PC-9 (cell line): ENCODE data around the gene PRPSAP2. TPM values are rescaled to one million over a fixed set of nuclear protein-coding genes. Genes with fewer than 3 reads are reported as not detected.

Experiments used
- BruUV-seq: library from RNA; stranded (reverse); fragments of 400-500 nt; replicated peaks from 2 replicates; lab custom pipeline; 2021; lab: Mats Ljungman, UMichigan
- CTCF ChIA-PET: fragments of 300-600 bp; sonication (Branson Sonifier 250); formaldehyde crosslinking; loops from one replicate; lab custom pipeline; 2022; ENCODE audit warnings: antibody characterized with exemption; lab: Charles Lee
- POLR2A ChIA-PET: fragments of 300-600 bp; sonication (Branson Sonifier 250); formaldehyde crosslinking; loops from one replicate; lab custom pipeline; 2022; ENCODE audit warnings: antibody characterized with exemption; ENCODE audit not compliant: unreplicated experiment; lab: Charles Lee
- DNase-seq, 2 experiments: peaks; one replicate each; pipeline versions ENCODE4 v3.0.0 to v3.0.0-alpha.2; 2015 to 2022; ENCODE audit warnings: mixed read lengths in 1 of 2
- H2AFZ ChIP-seq: fragments of 200-600 bp; sonication (generic); 2 replicates; pipeline ENCODE4 v1.8.1; 2017; ENCODE audit warnings: antibody characterized with exemption
- H3F3A ChIP-seq: fragments of 200-600 bp; sonication (generic); 2 replicates; pipeline ENCODE4 v1.8.1; 2017; ENCODE audit warnings: antibody characterized with exemption, mild to moderate bottlenecking, low read depth; ENCODE audit not compliant: insufficient read depth
- H3K27ac ChIP-seq: fragments of 200-600 bp; sonication (generic); 2 replicates; pipeline ENCODE4 v1.6.1; 2016; ENCODE audit warnings: mixed run types
- H3K27me3 ChIP-seq: fragments of 200-600 bp; sonication (generic); 2 replicates; pipeline ENCODE4 v1.6.1; 2016; ENCODE audit warnings: low read depth, mixed run types; ENCODE audit not compliant: insufficient read depth
- H3K36me3 ChIP-seq: fragments of 200-600 bp; sonication (generic); 2 replicates; pipeline ENCODE4 v1.6.1; 2016; ENCODE audit warnings: low read depth, mixed run types
- H3K4me1 ChIP-seq: fragments of 200-600 bp; sonication (generic); replicated peaks from 2 replicates; pipeline ENCODE4 v1.6.1; 2016; ENCODE audit warnings: mixed run types; ENCODE audit not compliant: insufficient read depth
- H3K4me2 ChIP-seq: fragments of 200-600 bp; sonication (generic); 2 replicates; pipeline ENCODE4 v1.6.1; 2017; ENCODE audit warnings: mixed run types
- H3K4me3 ChIP-seq: fragments of 200-600 bp; sonication (generic); 2 replicates; pipeline ENCODE4 v1.6.1; 2016; ENCODE audit warnings: mixed run types
- H3K79me2 ChIP-seq: fragments of 200-600 bp; sonication (generic); 2 replicates; pipeline ENCODE4 v1.6.1; 2017; ENCODE audit warnings: low read depth, mixed run types
- H3K9me2 ChIP-seq: fragments of 200-600 bp; sonication (generic); 2 replicates; pipeline ENCODE4 v1.8.1; 2017; ENCODE audit warnings: mild to moderate bottlenecking; ENCODE audit not compliant: insufficient read depth
- H3K9me3 ChIP-seq: fragments of 200-600 bp; sonication (generic); 2 replicates; pipeline ENCODE4 v1.8.1; 2016; ENCODE audit warnings: low read depth; ENCODE audit not compliant: insufficient read depth
- H4K20me1 ChIP-seq: fragments of 200-600 bp; sonication (generic); 2 replicates; pipeline ENCODE4 v1.8.1; 2017; ENCODE audit not compliant: insufficient read depth
- CTCF ChIP-seq: fragments of 200-600 bp; sonication (generic); conservative IDR thresholded peaks from 2 replicates; pipeline ENCODE4 v1.6.1; 2017; ENCODE audit warnings: mixed run types, antibody characterized with exemption, mild to moderate bottlenecking, moderate library complexity
- EZH2 ChIP-seq: fragments of 200-600 bp; sonication (generic); IDR thresholded peaks from 2 replicates; pipeline ENCODE4 v1.8.0; 2017; ENCODE audit warnings: antibody characterized with exemption, low read depth
- intact Hi-C: fragments of 100-400 bp; cut with micrococcal nuclease; formaldehyde crosslinking; loops from one replicate; pipeline ENCODE4 v1.10.0; 2022; ENCODE audit not compliant: unreplicated experiment
- total RNA-seq: library from RNA; stranded (reverse); gene quantifications from 2 replicates; pipeline ENCODE4 v1.2.3, GENCODE V29; 2021

The PRPSAP2 gene
- total RNA-seq, 1 experiment from 2014 or later = 50.0 TPM

DNA sequence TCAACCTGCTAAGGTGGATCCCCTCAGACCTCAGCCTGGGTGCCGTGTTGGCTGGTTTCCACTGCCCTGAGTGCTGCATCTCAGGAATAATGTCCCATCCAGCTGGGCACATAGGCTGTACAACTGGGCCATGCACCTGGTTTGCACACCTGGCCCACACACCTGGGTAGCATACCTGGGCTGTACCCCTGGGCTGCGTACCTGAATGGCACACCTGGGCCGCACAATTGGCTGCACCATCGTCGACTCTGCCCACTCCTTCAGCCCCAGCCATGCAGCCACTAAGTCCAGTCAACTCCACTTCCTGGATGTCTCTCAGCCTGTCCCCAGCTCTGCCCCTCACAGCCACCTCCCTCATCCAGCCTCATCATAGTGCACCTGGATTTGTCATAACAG lies 101.9 kb downstream of the PRPSAP2 start:
- H3K9me3 ChIP-seq = no peaks in the 10 kb centered on the region
- H3F3A ChIP-seq = peaks cover 11% of the 10 kb centered on the region; the same call in 1 of the 2 replicates
- CTCF ChIA-PET = no interaction called here
- intact Hi-C loops = no loop called here
- no peaks in the 10 kb centered on the region for H3K36me3 ChIP-seq
- H3K9me2 ChIP-seq = no peaks in the 10 kb centered on the region
- BruUV-seq = no TSS peak
- no peak overlapping the region for H3K4me2 ChIP-seq
- DNase-seq = no peak
- no peaks in the 10 kb centered on the region for H3K27me3 ChIP-seq
- H2AFZ ChIP-seq = no peak overlapping the region
- H4K20me1 ChIP-seq = no peaks in the 10 kb centered on the region
- H3K79me2 ChIP-seq = no peaks in the 10 kb centered on the region
- H3K27ac ChIP-seq = no peak overlapping the region
- no peak overlapping the region for H3K4me3 ChIP-seq
- H3K4me1 ChIP-seq = no peaks in the 10 kb centered on the region
- TF ChIP-seq EZH2 (no peak), CTCF (no peak)
- POLR2A ChIA-PET = no interaction called here

DNA sequence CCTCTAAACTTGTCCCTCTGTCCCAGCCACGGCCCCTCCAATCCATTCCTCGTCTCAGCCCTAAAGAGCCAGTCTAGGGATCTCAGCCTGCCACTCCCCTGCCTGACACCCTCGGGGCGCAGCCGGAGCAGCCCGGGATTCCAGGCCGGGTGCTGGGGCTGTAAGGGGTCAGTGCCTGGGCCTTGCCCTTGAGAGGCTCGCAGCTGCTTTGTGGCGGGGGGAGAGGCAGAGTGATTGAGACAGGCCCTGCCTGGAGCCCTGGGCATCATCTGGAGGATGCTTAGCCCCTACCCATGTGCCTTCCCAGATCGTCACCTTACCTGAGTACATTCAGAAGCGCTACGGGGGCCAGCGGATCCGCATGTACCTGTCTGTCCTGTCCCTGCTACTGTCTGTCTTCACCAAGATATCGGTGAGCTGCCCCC lies 102.3 kb downstream of the PRPSAP2 start:
- Histone ChIP-seq H3K4me1 (no peaks in the 10 kb centered on the region), H3K9me2 (no peaks in the 10 kb centered on the region), H3K9me3 (no peaks in the 10 kb centered on the region), H3K27ac (no peak overlapping the region), H3K27me3 (no peaks in the 10 kb centered on the region), H3K4me2 (no peak overlapping the region), H3F3A (peaks cover 11% of the 10 kb centered on the region; the same call in 1 of the 2 replicates), H2AFZ (no peak overlapping the region), H3K79me2 (no peaks in the 10 kb centered on the region), H3K36me3 (no peaks in the 10 kb centered on the region), H4K20me1 (no peaks in the 10 kb centered on the region), H3K4me3 (no peak overlapping the region)
- DNase-seq = no peak
- CTCF ChIA-PET = no interaction called here
- BruUV-seq = no TSS peak
- intact Hi-C loops = no loop called here
- TF ChIP-seq EZH2 (no peak), CTCF (no peak)
- POLR2A ChIA-PET = no interaction called here

- ChIA-PET CTCF (interaction anchor here (0.5 to 0.9 kb wide), 6 partner anchors 8 to 336 kb away, joined by 3 to 8 read pairs (median 3); partner anchors contain the start of gene FAM83G), POLR2A (interaction anchor here (0.5 to 0.6 kb wide), 2 partner anchors 67 to 189 kb away, joined by 3 to 4 read pairs; no protein-coding TSS in a partner anchor)
- Histone ChIP-seq H3K4me3 (no peak overlapping the region), H3F3A (peaks cover 11% of the 10 kb centered on the region; the same call in 1 of the 2 replicates), H3K27me3 (no peaks in the 10 kb centered on the region), H3K27ac (no peak overlapping the region), H3K9me2 (no peaks in the 10 kb centered on the region), H3K4me1 (no peaks in the 10 kb centered on the region), H4K20me1 (no peaks in the 10 kb centered on the region), H3K4me2 (no peak overlapping the region), H3K79me2 (no peaks in the 10 kb centered on the region), H2AFZ (no peak overlapping the region), H3K36me3 (no peaks in the 10 kb centered on the region), H3K9me3 (no peaks in the 10 kb centered on the region)
- no TSS peak for BruUV-seq
- DNase-seq = peak in 1 of 2 experiments; percentile 84
- intact Hi-C loops = no loop called here
- TF ChIP-seq CTCF (peak; percentile 98), EZH2 (no peak)
Observed at GRCh38 chr17:18960803-18961511, 103.0 kb downstream of the PRPSAP2 start.
